Endothelial cell (in vitro differentiated cells): ENCODE results near the gene SCPEP1. TPM values are rescaled to one million over a fixed set of nuclear protein-coding genes. Genes with fewer than 3 reads are reported as not detected.
"Not testable (repeated sequence)": the region's sequence is repeated elsewhere in the genome, so short reads cannot be mapped to it uniquely, and the experiment has no call there.

Experiments
- DNase-seq: peaks from one replicate; pipeline ENCODE4 v3.0.0; 2021; ENCODE audit warnings: low spot score
- H3K27ac Mint-ChIP-seq: one replicate; pipeline ENCODE4 v1.8.0; 2021; ENCODE audit warnings: mixed read lengths, inconsistent platforms; ENCODE audit not compliant: unreplicated experiment
- H3K27me3 Mint-ChIP-seq: one replicate; pipeline ENCODE4 v1.8.0; 2021; ENCODE audit warnings: mild to moderate bottlenecking, moderate library complexity, mixed read lengths, inconsistent platforms; ENCODE audit not compliant: unreplicated experiment
- H3K36me3 Mint-ChIP-seq: one replicate; pipeline ENCODE4 v1.8.0; 2021; ENCODE audit warnings: mild to moderate bottlenecking, low read depth, mixed read lengths, inconsistent platforms; ENCODE audit not compliant: unreplicated experiment
- H3K4me1 Mint-ChIP-seq: one replicate; pipeline ENCODE4 v1.8.0; 2021; ENCODE audit warnings: mild to moderate bottlenecking, mixed read lengths, inconsistent platforms; ENCODE audit not compliant: unreplicated experiment
- H3K4me3 Mint-ChIP-seq: one replicate; pipeline ENCODE4 v1.8.0; 2021; ENCODE audit warnings: mild to moderate bottlenecking, mixed read lengths, inconsistent platforms; ENCODE audit not compliant: unreplicated experiment
- H3K9me3 Mint-ChIP-seq: one replicate; pipeline ENCODE4 v1.8.0; 2021; ENCODE audit warnings: mixed read lengths, inconsistent platforms; ENCODE audit not compliant: unreplicated experiment
- CTCF ChIP-seq: fragments of 200-600 bp; sonication (generic); IDR thresholded peaks from one replicate; pipeline ENCODE4 v1.5.0; 2021; ENCODE audit warnings: antibody characterized with exemption; ENCODE audit not compliant: unreplicated experiment
- total RNA-seq: library from RNA; stranded (reverse); fragmentation: NEBNext Ultra II Directional; extraction: Animal tissue kit (Norgen Biotek cat#: 25700); gene quantifications from one replicate; pipeline ENCODE4 v1.2.1, GENCODE V29; 2021; ENCODE audit not compliant: unreplicated experiment

The SCPEP1 gene
- total RNA-seq, 1 donor from 2014 or later, result 29.8 TPM

- no peak for TF ChIP-seq CTCF
- Mint-ChIP-seq H3K4me3 (no peak overlapping the region), H3K27ac (no peak overlapping the region), H3K9me3 (no peaks in the 10 kb centered on the region), H3K36me3 (peaks cover 32% of the 10 kb centered on the region), H3K27me3 (no peaks in the 10 kb centered on the region), H3K4me1 (no peaks in the 10 kb centered on the region)
- DNase-seq, result no peak
Measured at GRCh38 chr17:56937687-56938086, 40.2 kb upstream of the SCPEP1 start.

GRCh38 chr17:56938206-56938605 lies 39.7 kb upstream of the SCPEP1 start:
- not testable (repeated sequence) for H3K9me3 Mint-ChIP-seq, H3K4me3 Mint-ChIP-seq, H3K27ac Mint-ChIP-seq, DNase-seq, H3K4me1 Mint-ChIP-seq, H3K27me3 Mint-ChIP-seq
- peaks cover 31% of the 10 kb centered on the region for H3K36me3 Mint-ChIP-seq

- no peak overlapping the region for H3K27ac Mint-ChIP-seq
- DNase-seq, result no peak
- no peak overlapping the region for H3K4me3 Mint-ChIP-seq
- H3K36me3 Mint-ChIP-seq, result peaks cover 22% of the 10 kb centered on the region
- H3K27me3 Mint-ChIP-seq, result no peaks in the 10 kb centered on the region
- peak; percentile 73 for TF ChIP-seq CTCF
- no peaks in the 10 kb centered on the region for H3K9me3 Mint-ChIP-seq
- H3K4me1 Mint-ChIP-seq, result no peaks in the 10 kb centered on the region
Measured at GRCh38 chr17:56939869-56940484, 38.0 kb upstream of the SCPEP1 start.

GRCh38 chr17:56943505-56944125 lies 34.3 kb upstream of the SCPEP1 start:
- no peak for TF ChIP-seq CTCF
- Mint-ChIP-seq H3K9me3 (no peaks in the 10 kb centered on the region), H3K27ac (no peak overlapping the region), H3K27me3 (no peaks in the 10 kb centered on the region), H3K36me3 (peaks cover 19% of the 10 kb centered on the region), H3K4me3 (no peak overlapping the region), H3K4me1 (no peaks in the 10 kb centered on the region)
- DNase-seq, result no peak

GRCh38 chr17:56945938-56946505 lies 31.9 kb upstream of the SCPEP1 start:
- no peak for TF ChIP-seq CTCF
- Mint-ChIP-seq H3K27ac (no peak overlapping the region), H3K36me3 (peaks cover 17% of the 10 kb centered on the region), H3K27me3 (no peaks in the 10 kb centered on the region), H3K4me3 (no peak overlapping the region), H3K4me1 (peaks cover 5% of the 10 kb centered on the region), H3K9me3 (no peaks in the 10 kb centered on the region)
- no peak for DNase-seq
